AG09309 (cell line): Measurements from ENCODE around the gene CXorf38.

Source experiments
- DNase-seq: peaks from one replicate; pipeline ENCODE4 v3.0.0-alpha.2; 2010; ENCODE audit warnings: low read depth
- H3K4me3 ChIP-seq: 2 replicates; pipeline ENCODE4 v1.5.1; 2011; ENCODE audit warnings: mild to moderate bottlenecking, low read depth, low read length, moderate library complexity; ENCODE audit not compliant: control insufficient read depth
- CTCF ChIP-seq: IDR thresholded peaks from 2 replicates; pipeline ENCODE4 v1.5.1; 2011; ENCODE audit warnings: mild to moderate bottlenecking, low read depth, low read length, inconsistent platforms; ENCODE audit not compliant: insufficient read depth, control insufficient read depth; ENCODE audit errors: missing control alignments

Gene CXorf38

GRCh38 chrX:40578039-40578695, 69.2 kb downstream of the CXorf38 start:
- no peak for DNase-seq
- no peak for TF ChIP-seq CTCF

More at GRCh38 chrX:40578039-40578695, 69.2 kb downstream of the CXorf38 start:
- H3K4me3 ChIP-seq = no peak overlapping the region
